Measurements from ENCODE around the gene POLA2. TPM values are rescaled to one million over a fixed set of nuclear protein-coding genes. Genes with fewer than 3 reads are reported as not detected.

Gene POLA2
- total RNA-seq, 1 experiment from 2014 or later, result 37.7 TPM

DNA sequence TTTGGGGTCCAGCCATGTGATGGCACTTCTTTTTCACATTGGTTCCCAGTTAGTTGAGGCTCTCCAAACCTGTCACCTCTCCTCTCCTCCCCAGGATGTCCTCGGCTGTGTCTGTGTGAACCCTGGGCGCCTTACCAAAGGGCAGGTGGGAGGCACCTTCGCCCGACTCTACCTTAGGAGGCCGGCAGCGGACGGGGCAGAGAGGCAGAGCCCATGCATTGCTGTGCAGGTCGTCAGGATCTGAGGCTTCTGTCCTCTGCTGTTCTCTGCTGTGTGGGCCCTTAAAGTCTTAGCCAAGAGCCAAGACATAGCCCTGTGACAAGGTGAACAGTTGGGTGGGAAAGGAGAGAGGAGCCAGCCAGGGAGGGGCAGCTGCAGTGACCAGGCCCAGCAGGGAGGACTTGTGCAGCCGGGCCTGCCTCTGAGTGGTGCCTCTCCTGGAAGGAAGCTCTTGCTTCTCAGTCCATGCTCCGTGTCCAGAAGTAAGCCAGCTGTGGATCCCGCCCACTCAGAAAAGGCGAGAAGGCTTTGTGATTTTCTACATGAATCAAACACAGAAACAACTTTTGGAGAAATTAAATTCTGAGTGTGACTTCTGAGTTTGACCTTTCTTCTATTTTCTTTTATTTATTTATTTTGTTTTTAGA is 35.4 kb downstream of the POLA2 start:
- Histone ChIP-seq H3K18ac (ENCODE audit: insufficient read length, low read depth, low read length) (no peak overlapping the region), H3K9me3 (ENCODE audit: control insufficient read depth, low read depth, low read length) (no peaks in the 10 kb centered on the region), H2BK5ac (ENCODE audit: insufficient read length, low read length) (no peak overlapping the region), H3K27ac (ENCODE audit: insufficient read length, low read depth, low read length) (no peak overlapping the region), H3K4me1 (ENCODE audit: insufficient read depth, low read length) (no peaks in the 10 kb centered on the region), H2BK120ac (ENCODE audit: low read depth, low read length, poor library complexity, severe bottlenecking) (no peak overlapping the region), H3K4ac (ENCODE audit: low read depth, low read length) (no peak overlapping the region), H3T11ph (ENCODE audit: low read length) (no peak overlapping the region), H3K4me2 (ENCODE audit: insufficient read depth, insufficient read length, low read length) (no peak overlapping the region), H3K23ac (ENCODE audit: insufficient read length, low read depth, low read length) (no peak overlapping the region), H2BK15ac (ENCODE audit: low read depth, low read length) (no peak overlapping the region), H4K91ac (ENCODE audit: insufficient read length, low read depth, low read length) (no peak overlapping the region), H4K8ac (replicated peaks; ENCODE audit: insufficient read length, low read depth, low read length) (no peak overlapping the region), H3K27me3 (ENCODE audit: insufficient read depth, low read length) (no peaks in the 10 kb centered on the region), H2AFZ (ENCODE audit: low read length) (no peak overlapping the region), H3K56ac (ENCODE audit: insufficient read length, low read depth, low read length) (no peak overlapping the region), H3K79me1 (ENCODE audit: insufficient read depth, low read depth, low read length, poor library complexity, severe bottlenecking) (no peaks in the 10 kb centered on the region), H3K9ac (ENCODE audit: extremely low read depth, insufficient read length, low read length) (no peak overlapping the region), H2BK12ac (ENCODE audit: insufficient read length, low read depth, low read length) (no peak overlapping the region), H3K79me2 (ENCODE audit: insufficient read depth, low read length) (no peaks in the 10 kb centered on the region), H3K14ac (ENCODE audit: insufficient read depth, low read length) (no peak overlapping the region), H3K23me2 (ENCODE audit: insufficient read length, low read depth, low read length, poor library complexity, severe bottlenecking) (no peaks in the 10 kb centered on the region), H4K20me1 (ENCODE audit: control insufficient read depth, insufficient read depth, insufficient read length) (no peaks in the 10 kb centered on the region), H2BK20ac (ENCODE audit: low read depth, low read length, poor library complexity, severe bottlenecking) (no peak overlapping the region), H2AK5ac (ENCODE audit: insufficient read length, low read length) (no peak overlapping the region), H4K5ac (ENCODE audit: insufficient read length, low read depth, low read length) (no peak overlapping the region)
- WGBS (ENCODE audit: extremely low coverage, insufficient read length, low lambda C conversion rate), result no CpG with 5 or more reads among the region's 12 CpGs
- no peak for DNase-seq
- Mint-ChIP-seq H3K27ac (no peak overlapping the region), H3K9me3 (no peaks in the 10 kb centered on the region), H3K27me3 (ENCODE audit: low read depth) (no peaks in the 10 kb centered on the region), H3K4me3 (no peak overlapping the region), H3K36me3 (ENCODE audit: insufficient read depth in 1 of 3, low read depth in 3 of 3) (peaks cover 23 to 74% (median 58%) of the 10 kb centered on the region in 3 experiments; a peak in 6 of 7 replicates), H3K4me1 (peaks cover 12 to 14% of the 10 kb centered on the region in 2 experiments)
- TF ChIP-seq, protein P1, sequence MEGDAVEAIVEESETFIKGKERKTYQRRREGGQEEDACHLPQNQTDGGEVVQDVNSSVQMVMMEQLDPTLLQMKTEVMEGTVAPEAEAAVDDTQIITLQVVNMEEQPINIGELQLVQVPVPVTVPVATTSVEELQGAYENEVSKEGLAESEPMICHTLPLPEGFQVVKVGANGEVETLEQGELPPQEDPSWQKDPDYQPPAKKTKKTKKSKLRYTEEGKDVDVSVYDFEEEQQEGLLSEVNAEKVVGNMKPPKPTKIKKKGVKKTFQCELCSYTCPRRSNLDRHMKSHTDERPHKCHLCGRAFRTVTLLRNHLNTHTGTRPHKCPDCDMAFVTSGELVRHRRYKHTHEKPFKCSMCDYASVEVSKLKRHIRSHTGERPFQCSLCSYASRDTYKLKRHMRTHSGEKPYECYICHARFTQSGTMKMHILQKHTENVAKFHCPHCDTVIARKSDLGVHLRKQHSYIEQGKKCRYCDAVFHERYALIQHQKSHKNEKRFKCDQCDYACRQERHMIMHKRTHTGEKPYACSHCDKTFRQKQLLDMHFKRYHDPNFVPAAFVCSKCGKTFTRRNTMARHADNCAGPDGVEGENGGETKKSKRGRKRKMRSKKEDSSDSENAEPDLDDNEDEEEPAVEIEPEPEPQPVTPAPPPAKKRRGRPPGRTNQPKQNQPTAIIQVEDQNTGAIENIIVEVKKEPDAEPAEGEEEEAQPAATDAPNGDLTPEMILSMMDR (conservative IDR thresholded peaks at IDR 0.05), result no peak

Measured in H9 (cell line).